ENCODE results near the gene SLC5A11. TPM values are rescaled to one million over a fixed set of nuclear protein-coding genes. Genes with fewer than 3 reads are reported as not detected.

The SLC5A11 gene
- total RNA-seq, 1 donor from 2014 or later = 0.70 TPM

Other genes starting within 250 kb of the SLC5A11 start
- 109 TPM for gene TNRC6A, start 116.3 kb upstream of the SLC5A11 start, total RNA-seq
- 64.7 TPM for gene ARHGAP17, start 169.4 kb downstream of the SLC5A11 start, total RNA-seq